WTC11 (cell line): Measurements from ENCODE around the gene GDF11.

Source experiments
- FOXP1 ChIP-seq: sonication (generic); formaldehyde crosslinking; IDR thresholded peaks from 2 replicates; pipeline ENCODE4 v1.8.0; 2022; ENCODE audit warnings: missing genetic modification reagents, mild to moderate bottlenecking, moderate library complexity, borderline replicate concordance
- GABPB1 ChIP-seq: sonication (generic); formaldehyde crosslinking; IDR thresholded peaks from 2 replicates; pipeline ENCODE4 v1.8.1; 2023; ENCODE audit warnings: mild to moderate bottlenecking, missing genetic modification reagents
- OVOL2 ChIP-seq: fragments of 250-450 bp; sonication (Bioruptor Pico); IDR thresholded peaks from 2 replicates; pipeline ENCODE4 v1.9.0; 2021; ENCODE audit warnings: mild to moderate bottlenecking, borderline replicate concordance
- PREB ChIP-seq: sonication (generic); formaldehyde crosslinking; IDR thresholded peaks from 2 replicates; pipeline ENCODE4 v1.8.1; 2022; ENCODE audit warnings: mild to moderate bottlenecking, missing genetic modification reagents, moderate library complexity, borderline replicate concordance
- PRRX2 ChIP-seq: fragments of 250-450 bp; sonication (Bioruptor Pico); IDR thresholded peaks from 2 replicates; pipeline ENCODE4 v1.8.0; 2021; ENCODE audit warnings: mild to moderate bottlenecking
- SMAD3 ChIP-seq: sonication (generic); formaldehyde crosslinking; IDR thresholded peaks from 2 replicates; pipeline ENCODE4 v1.8.0; 2022; ENCODE audit warnings: missing genetic modification reagents, mild to moderate bottlenecking, borderline replicate concordance
- TF ChIP-seq, protein P1 (sequence below): fragments of 200-600 bp; IDR thresholded peaks from 2 replicates; pipeline ENCODE4 v1.8.0; 2022; ENCODE audit warnings: antibody characterized with exemption
- TF ChIP-seq, protein P2 (sequence below): sonication (generic); formaldehyde crosslinking; IDR thresholded peaks from 2 replicates; pipeline ENCODE4 v1.8.0; 2023; ENCODE audit warnings: missing genetic modification reagents
- TF ChIP-seq, protein P3 (sequence below): sonication (generic); formaldehyde crosslinking; IDR thresholded peaks from 2 replicates; pipeline ENCODE4 v1.8.1; 2023; ENCODE audit warnings: mild to moderate bottlenecking, missing genetic modification reagents

- TF ChIP-seq, protein P1, sequence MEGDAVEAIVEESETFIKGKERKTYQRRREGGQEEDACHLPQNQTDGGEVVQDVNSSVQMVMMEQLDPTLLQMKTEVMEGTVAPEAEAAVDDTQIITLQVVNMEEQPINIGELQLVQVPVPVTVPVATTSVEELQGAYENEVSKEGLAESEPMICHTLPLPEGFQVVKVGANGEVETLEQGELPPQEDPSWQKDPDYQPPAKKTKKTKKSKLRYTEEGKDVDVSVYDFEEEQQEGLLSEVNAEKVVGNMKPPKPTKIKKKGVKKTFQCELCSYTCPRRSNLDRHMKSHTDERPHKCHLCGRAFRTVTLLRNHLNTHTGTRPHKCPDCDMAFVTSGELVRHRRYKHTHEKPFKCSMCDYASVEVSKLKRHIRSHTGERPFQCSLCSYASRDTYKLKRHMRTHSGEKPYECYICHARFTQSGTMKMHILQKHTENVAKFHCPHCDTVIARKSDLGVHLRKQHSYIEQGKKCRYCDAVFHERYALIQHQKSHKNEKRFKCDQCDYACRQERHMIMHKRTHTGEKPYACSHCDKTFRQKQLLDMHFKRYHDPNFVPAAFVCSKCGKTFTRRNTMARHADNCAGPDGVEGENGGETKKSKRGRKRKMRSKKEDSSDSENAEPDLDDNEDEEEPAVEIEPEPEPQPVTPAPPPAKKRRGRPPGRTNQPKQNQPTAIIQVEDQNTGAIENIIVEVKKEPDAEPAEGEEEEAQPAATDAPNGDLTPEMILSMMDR: no peak
- TF ChIP-seq, protein P2, sequence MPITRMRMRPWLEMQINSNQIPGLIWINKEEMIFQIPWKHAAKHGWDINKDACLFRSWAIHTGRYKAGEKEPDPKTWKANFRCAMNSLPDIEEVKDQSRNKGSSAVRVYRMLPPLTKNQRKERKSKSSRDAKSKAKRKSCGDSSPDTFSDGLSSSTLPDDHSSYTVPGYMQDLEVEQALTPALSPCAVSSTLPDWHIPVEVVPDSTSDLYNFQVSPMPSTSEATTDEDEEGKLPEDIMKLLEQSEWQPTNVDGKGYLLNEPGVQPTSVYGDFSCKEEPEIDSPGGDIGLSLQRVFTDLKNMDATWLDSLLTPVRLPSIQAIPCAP (CRISPR knock-in tag): no peak
- TF ChIP-seq GABPB1 (CRISPR knock-in tag) (no peak), OVOL2 (no peak), SMAD3 (CRISPR knock-in tag) (no peak), FOXP1 (no peak), PREB (CRISPR knock-in tag) (no peak), PRRX2 (CRISPR knock-in tag) (no peak)
- TF ChIP-seq, protein P3, sequence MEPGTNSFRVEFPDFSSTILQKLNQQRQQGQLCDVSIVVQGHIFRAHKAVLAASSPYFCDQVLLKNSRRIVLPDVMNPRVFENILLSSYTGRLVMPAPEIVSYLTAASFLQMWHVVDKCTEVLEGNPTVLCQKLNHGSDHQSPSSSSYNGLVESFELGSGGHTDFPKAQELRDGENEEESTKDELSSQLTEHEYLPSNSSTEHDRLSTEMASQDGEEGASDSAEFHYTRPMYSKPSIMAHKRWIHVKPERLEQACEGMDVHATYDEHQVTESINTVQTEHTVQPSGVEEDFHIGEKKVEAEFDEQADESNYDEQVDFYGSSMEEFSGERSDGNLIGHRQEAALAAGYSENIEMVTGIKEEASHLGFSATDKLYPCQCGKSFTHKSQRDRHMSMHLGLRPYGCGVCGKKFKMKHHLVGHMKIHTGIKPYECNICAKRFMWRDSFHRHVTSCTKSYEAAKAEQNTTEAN: no peak
Observed at GRCh38 chr12:55713721-55714120, 29.2 kb upstream of the GDF11 start.
